OCI-LY1 (cell line): ENCODE data around the gene MROH2A.

ENCODE experiments used
- CTCF ChIP-seq: fragments of 200-600 bp; sonication (generic), shearing (Covaris generic); IDR thresholded peaks from 2 replicates; pipeline ENCODE4 v1.5.1; 2017; ENCODE audit warnings: mild to moderate bottlenecking, antibody characterized with exemption, low read length, moderate library complexity, mixed read lengths
- EZH2 ChIP-seq: fragments of 200-600 bp; sonication (generic), shearing (Covaris generic); IDR thresholded peaks from 2 replicates; pipeline ENCODE4 v1.8.0; 2017; ENCODE audit warnings: borderline replicate concordance, mixed run types, mild to moderate bottlenecking, antibody characterized with exemption, low read length, moderate library complexity, mixed read lengths

- no peak for TF ChIP-seq CTCF
- no peak for TF ChIP-seq EZH2
Observed at GRCh38 chr2:233821709-233822100, 43.6 kb downstream of the MROH2A start.
